Caco-2 (cell line): ENCODE measurements around the gene ZNF746. TPM values are rescaled to one million over a fixed set of nuclear protein-coding genes. Genes with fewer than 3 reads are reported as not detected.
A peak's percentile ranks its signal among the peaks of the same experiment; 100 is the strongest.

ENCODE experiments used
- BruUV-seq: library from RNA; stranded (reverse); fragments of 400-500 nt; replicated peaks from 2 replicates; lab custom pipeline; 2021; lab: Mats Ljungman, UMichigan
- CTCF ChIA-PET: fragments of 300-600 bp; sonication (Branson Sonifier 250); formaldehyde crosslinking; loops from one replicate; lab custom pipeline; 2022; ENCODE audit warnings: antibody characterized with exemption; lab: Charles Lee
- POLR2A ChIA-PET: fragments of 300-600 bp; sonication (Branson Sonifier 250); formaldehyde crosslinking; loops from one replicate; lab custom pipeline; 2022; ENCODE audit warnings: antibody characterized with exemption; lab: Charles Lee
- DNase-seq, 2 experiments: peaks; one replicate each; pipeline versions ENCODE4 v3.0.0 to v3.0.0-alpha.2; 2020 to 2022
- H3K27me3 ChIP-seq: replicated peaks from 2 replicates; pipeline ENCODE4 v1.6.0; 2011; ENCODE audit warnings: low read length; ENCODE audit not compliant: control insufficient read depth, insufficient read depth
- H3K36me3 ChIP-seq: 2 replicates; pipeline ENCODE4 v1.5.1; 2011; ENCODE audit warnings: low read length; ENCODE audit not compliant: control insufficient read depth, insufficient read depth
- H3K4me1 ChIP-seq: fragments of 250-450 bp; sonication (Bioruptor Pico); 2 replicates; pipeline ENCODE4 v1.5.1; 2020; ENCODE audit warnings: mild to moderate bottlenecking
- H3K4me3 ChIP-seq: 2 replicates; pipeline ENCODE4 v1.5.1; 2011; ENCODE audit warnings: low read depth, mild to moderate bottlenecking, control low read depth, low read length
- H3K9me3 ChIP-seq: fragments of 250-450 bp; sonication (Bioruptor Pico); 2 replicates; pipeline ENCODE4 v1.5.1; 2020; ENCODE audit warnings: mild to moderate bottlenecking, moderate library complexity
- H3K27ac Mint-ChIP-seq: one replicate; pipeline ENCODE4 v1.8.0; 2022; ENCODE audit warnings: mixed read lengths; ENCODE audit not compliant: unreplicated experiment
- H3K27me3 Mint-ChIP-seq: one replicate; pipeline ENCODE4 v1.8.0; 2022; ENCODE audit warnings: mixed read lengths; ENCODE audit not compliant: insufficient read depth, unreplicated experiment
- H3K36me3 Mint-ChIP-seq: one replicate; pipeline ENCODE4 v1.8.0; 2022; ENCODE audit warnings: mild to moderate bottlenecking, mixed read lengths; ENCODE audit not compliant: insufficient read depth, unreplicated experiment
- H3K4me1 Mint-ChIP-seq: one replicate; pipeline ENCODE4 v1.8.0; 2022; ENCODE audit warnings: low read depth, mixed read lengths; ENCODE audit not compliant: unreplicated experiment
- H3K4me3 Mint-ChIP-seq: one replicate; pipeline ENCODE4 v1.8.0; 2022; ENCODE audit warnings: mild to moderate bottlenecking, moderate library complexity, mixed read lengths; ENCODE audit not compliant: unreplicated experiment
- H3K9me3 Mint-ChIP-seq: one replicate; pipeline ENCODE4 v1.8.0; 2022; ENCODE audit warnings: mixed read lengths; ENCODE audit not compliant: unreplicated experiment
- intact Hi-C: fragments of 100-400 bp; cut with micrococcal nuclease; formaldehyde crosslinking; loops from one replicate; pipeline ENCODE4 v1.10.0; 2022; ENCODE audit not compliant: unreplicated experiment
- total RNA-seq: library from RNA; stranded (reverse); gene quantifications from 2 replicates; pipeline ENCODE4 v1.2.3, GENCODE V29; 2022
- TF ChIP-seq, protein P1 (sequence below), 2 experiments: fragments of 200-600 bp in 1 of 2; IDR thresholded peaks; 1 replicate in 1 of 2; 2 replicates in 1 of 2; pipeline versions ENCODE4 v1.5.1 to v1.8.0; 2011 to 2022; ENCODE audit warnings: antibody characterized with exemption in 1 of 2, control low read depth in 1 of 2, inconsistent platforms in 1 of 2, low read depth in 1 of 2, low read length in 1 of 2, mild to moderate bottlenecking in 1 of 2, moderate library complexity in 1 of 2; ENCODE audit not compliant: insufficient read depth in 1 of 2, severe bottlenecking in 1 of 2, unreplicated experiment in 1 of 2

Gene ZNF746
- total RNA-seq, 1 experiment from 2014 or later, result 19.3 TPM

DNA sequence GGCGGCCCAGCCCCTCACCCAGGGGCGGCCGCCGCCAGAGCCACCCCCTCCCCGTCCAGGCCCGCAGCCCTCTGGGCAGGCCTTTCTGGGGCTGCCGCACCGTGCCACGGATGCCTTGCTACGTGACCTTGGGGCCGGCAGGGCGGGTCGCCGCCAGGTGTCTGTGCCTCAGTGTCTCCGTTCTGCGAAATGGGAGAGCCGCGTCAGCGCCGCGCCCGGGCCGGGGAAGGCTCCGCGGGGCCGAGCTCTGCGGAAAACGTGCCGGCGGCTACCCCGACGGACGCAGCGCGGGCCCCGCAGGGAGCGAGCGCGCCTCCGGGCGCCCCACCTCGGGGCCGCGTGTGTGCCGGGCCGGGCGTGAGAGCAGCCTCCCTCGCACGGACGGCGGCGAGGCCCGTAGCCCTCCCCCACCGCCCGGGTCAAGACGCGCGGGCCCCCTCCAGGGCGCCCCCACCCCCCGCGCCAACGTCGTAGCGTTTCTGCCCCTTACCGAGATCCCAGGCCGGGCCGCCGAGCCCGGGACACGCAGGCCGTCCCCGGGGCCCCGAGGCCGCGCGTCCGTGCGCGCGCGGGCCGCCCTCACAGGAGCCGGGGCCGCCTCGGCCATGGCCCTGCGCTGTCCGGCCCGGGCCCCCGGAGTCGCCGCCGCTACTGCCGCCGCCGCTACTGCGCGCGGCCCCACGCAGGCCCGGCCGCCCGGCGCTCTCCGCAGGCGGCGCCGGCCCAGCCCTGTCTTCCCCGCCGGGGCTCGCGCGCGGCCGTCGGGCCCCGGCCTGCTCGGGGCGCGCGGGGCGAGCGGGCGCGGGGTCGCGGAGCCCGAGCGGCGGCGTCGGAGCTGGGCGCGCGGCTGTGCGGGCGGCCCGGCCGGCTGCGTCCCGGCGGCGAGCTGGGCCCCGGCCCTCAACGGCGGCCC lies 37.8 kb downstream of the ZNF746 start:
- ChIA-PET POLR2A (interaction anchor here (0.6 kb wide), 1 partner anchor 15 kb away, joined by 4 read pairs; no protein-coding TSS in a partner anchor), CTCF (interaction anchor here (0.7 to 1.9 kb wide), 4 partner anchors 139 to 198 kb away, joined by 3 to 14 read pairs (median 5); partner anchors contain the start of gene ZNF783)
- H3K9me3 Mint-ChIP-seq, result no peaks in the 10 kb centered on the region
- H3K27ac Mint-ChIP-seq, result no peak overlapping the region
- H3K4me1 Mint-ChIP-seq, result peaks cover 7% of the 10 kb centered on the region
- intact Hi-C loops, result no loop called here
- TF ChIP-seq, protein P1, sequence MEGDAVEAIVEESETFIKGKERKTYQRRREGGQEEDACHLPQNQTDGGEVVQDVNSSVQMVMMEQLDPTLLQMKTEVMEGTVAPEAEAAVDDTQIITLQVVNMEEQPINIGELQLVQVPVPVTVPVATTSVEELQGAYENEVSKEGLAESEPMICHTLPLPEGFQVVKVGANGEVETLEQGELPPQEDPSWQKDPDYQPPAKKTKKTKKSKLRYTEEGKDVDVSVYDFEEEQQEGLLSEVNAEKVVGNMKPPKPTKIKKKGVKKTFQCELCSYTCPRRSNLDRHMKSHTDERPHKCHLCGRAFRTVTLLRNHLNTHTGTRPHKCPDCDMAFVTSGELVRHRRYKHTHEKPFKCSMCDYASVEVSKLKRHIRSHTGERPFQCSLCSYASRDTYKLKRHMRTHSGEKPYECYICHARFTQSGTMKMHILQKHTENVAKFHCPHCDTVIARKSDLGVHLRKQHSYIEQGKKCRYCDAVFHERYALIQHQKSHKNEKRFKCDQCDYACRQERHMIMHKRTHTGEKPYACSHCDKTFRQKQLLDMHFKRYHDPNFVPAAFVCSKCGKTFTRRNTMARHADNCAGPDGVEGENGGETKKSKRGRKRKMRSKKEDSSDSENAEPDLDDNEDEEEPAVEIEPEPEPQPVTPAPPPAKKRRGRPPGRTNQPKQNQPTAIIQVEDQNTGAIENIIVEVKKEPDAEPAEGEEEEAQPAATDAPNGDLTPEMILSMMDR (IDR thresholded peaks at IDR 0.05; ENCODE audit: insufficient read depth in 1 of 2, low read depth in 1 of 2, low read length in 1 of 2, severe bottlenecking in 1 of 2, unreplicated experiment in 1 of 2), result no peak
- no TSS peak for BruUV-seq
- no peaks in the 10 kb centered on the region for H3K27me3 ChIP-seq
- H3K27me3 Mint-ChIP-seq, result peaks cover 6% of the 10 kb centered on the region
- H3K4me3 ChIP-seq, result peak overlapping the region; percentile 78
- peak in 1 of 2 experiments; percentile 27 for DNase-seq
- no peaks in the 10 kb centered on the region for H3K9me3 ChIP-seq
- no peaks in the 10 kb centered on the region for H3K36me3 ChIP-seq
- peaks cover 23% of the 10 kb centered on the region for H3K36me3 Mint-ChIP-seq
- H3K4me1 ChIP-seq, result no peaks in the 10 kb centered on the region
- H3K4me3 Mint-ChIP-seq, result peak overlapping the region; percentile 76

DNA sequence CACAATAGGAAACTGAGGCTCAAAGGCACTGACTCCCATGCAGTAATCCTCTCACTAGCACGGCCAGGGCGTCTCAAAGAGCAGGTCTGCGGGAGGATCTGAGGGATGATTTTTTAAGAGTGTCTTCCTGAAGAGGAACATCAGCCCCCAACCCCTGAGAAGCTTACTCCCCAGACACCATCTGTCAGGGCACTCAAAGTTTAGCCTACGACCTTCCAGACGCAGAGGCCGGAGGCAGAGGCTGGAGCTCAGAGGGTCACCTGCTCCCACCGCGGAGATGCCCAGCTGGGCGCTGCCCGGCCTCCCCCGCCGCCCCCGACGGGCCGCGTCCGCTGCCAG lies 38.4 kb downstream of the ZNF746 start:
- POLR2A ChIA-PET, result no interaction called here
- CTCF ChIA-PET, result interaction anchor here (0.6 kb wide), 1 partner anchor 44 kb away, joined by 3 read pairs; no protein-coding TSS in a partner anchor
- no peak for DNase-seq
- TF ChIP-seq, protein P1 (IDR thresholded peaks at IDR 0.05; ENCODE audit: insufficient read depth in 1 of 2, low read depth in 1 of 2, low read length in 1 of 2, severe bottlenecking in 1 of 2, unreplicated experiment in 1 of 2), result no peak
- Histone ChIP-seq H3K4me1 (no peaks in the 10 kb centered on the region), H3K27me3 (no peaks in the 10 kb centered on the region), H3K36me3 (no peaks in the 10 kb centered on the region), H3K9me3 (no peaks in the 10 kb centered on the region), H3K4me3 (peak overlapping the region; percentile 78)
- Mint-ChIP-seq H3K9me3 (no peaks in the 10 kb centered on the region), H3K4me3 (peak overlapping the region; percentile 58), H3K4me1 (peaks cover 7% of the 10 kb centered on the region), H3K27me3 (peaks cover 3% of the 10 kb centered on the region), H3K27ac (no peak overlapping the region), H3K36me3 (peaks cover 23% of the 10 kb centered on the region)
- no TSS peak for BruUV-seq
- intact Hi-C loops, result no loop called here

DNA sequence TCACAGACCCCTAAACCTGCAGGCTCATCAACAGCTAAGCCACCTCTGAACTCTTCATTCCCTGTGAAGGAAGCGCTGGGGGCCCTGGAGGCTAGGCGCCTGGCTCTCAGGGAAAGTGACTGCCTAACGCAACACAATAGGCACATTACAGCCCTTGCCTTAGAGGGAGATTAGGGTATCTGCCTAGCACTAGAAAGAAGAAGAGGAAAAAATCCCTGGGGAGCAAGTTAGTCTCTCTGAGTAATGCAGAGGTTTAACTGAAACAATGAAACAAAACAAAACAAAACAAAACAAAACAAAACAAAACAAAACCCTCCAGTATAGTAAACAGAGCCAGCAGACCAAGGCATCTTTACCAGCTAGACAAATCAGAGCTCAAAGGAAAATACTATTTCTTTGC lies 39.4 kb downstream of the ZNF746 start:
- no peak overlapping the region for H3K4me3 ChIP-seq
- BruUV-seq, result no TSS peak
- no peaks in the 10 kb centered on the region for H3K9me3 ChIP-seq
- peaks cover 23% of the 10 kb centered on the region for H3K36me3 Mint-ChIP-seq
- TF ChIP-seq, protein P1 (IDR thresholded peaks at IDR 0.05; ENCODE audit: insufficient read depth in 1 of 2, low read depth in 1 of 2, low read length in 1 of 2, severe bottlenecking in 1 of 2, unreplicated experiment in 1 of 2), result no peak
- peak overlapping the region; percentile 58 for H3K4me3 Mint-ChIP-seq
- H3K4me1 Mint-ChIP-seq, result peaks cover 7% of the 10 kb centered on the region
- ChIA-PET POLR2A (no interaction called here), CTCF (no interaction called here)
- H3K27me3 Mint-ChIP-seq, result peaks cover 3% of the 10 kb centered on the region
- no peaks in the 10 kb centered on the region for H3K36me3 ChIP-seq
- no peak overlapping the region for H3K27ac Mint-ChIP-seq
- no peak for DNase-seq
- intact Hi-C loops, result no loop called here
- H3K9me3 Mint-ChIP-seq, result no peaks in the 10 kb centered on the region
- H3K27me3 ChIP-seq, result no peaks in the 10 kb centered on the region
- H3K4me1 ChIP-seq, result no peaks in the 10 kb centered on the region
